ENCODE data around the gene PTOV1.

DNA sequence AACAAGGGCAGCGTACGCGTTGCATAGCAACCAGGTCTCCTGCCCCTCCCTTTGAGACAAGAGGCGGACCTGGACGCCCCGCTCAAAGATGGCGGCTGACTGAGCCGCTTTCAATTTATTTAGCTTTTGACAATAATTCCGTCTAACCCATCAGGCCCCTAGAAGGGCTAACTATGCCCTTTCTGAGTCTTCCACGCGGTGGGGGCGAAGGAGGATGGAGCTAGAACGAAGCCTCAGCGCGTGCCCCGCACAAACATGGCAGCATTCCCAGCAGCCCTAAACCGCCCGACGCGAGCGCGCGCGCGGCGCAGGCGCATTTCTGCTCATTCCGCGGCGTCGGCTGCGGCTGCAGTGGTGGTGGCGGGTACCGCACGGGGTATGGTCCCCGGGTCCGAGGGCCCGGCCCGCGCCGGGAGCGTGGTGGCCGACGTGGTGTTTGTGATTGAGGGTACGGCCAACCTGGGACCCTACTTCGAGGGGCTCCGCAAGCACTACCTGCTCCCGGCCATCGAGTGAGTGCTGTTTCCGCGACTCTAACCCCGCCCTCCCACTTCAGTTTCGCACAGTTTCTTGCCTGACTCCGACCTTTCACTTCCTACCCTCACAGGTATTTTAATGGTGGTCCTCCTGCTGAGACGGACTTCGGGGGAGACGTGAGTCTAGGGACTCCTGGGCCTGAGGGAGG, 32.9 kb upstream of the PTOV1 start, which contains the start of gene MED25:
- TF ChIP-seq GATA2 (IDR thresholded peaks at IDR 0.05; ENCODE audit: low read depth, low read length) (no peak), GATA3 (IDR thresholded peaks at IDR 0.05; ENCODE audit: low read depth, low read length) (no peak)

All from SH-SY5Y (cell line).